HepG2 (cell line): ENCODE measurements around the gene FUZ. TPM values are rescaled to one million over a fixed set of nuclear protein-coding genes. Genes with fewer than 3 reads are reported as not detected.

Source experiments
- ATAC-seq: fragments of 200-7000 bp; cut with Tn5 transposase; 3 replicates; pipeline ENCODE4 v1.9.1; 2020; ENCODE audit warnings: mild to moderate bottlenecking, moderate library complexity
- BruUV-seq: library from RNA; stranded (reverse); fragments of 400-500 nt; replicated peaks from 2 replicates; lab custom pipeline; 2021; lab: Mats Ljungman, UMichigan
- CTCF ChIA-PET: fragments of 300-600 bp; formaldehyde crosslinking; extraction: SDS; loops from one replicate; lab custom pipeline; 2021; ENCODE audit warnings: low total read pairs, inconsistent platforms, low intra/inter-chr PET ratio; lab: Yijun Ruan, JAX
- POLR2A ChIA-PET: fragments of 350-600 bp; sonication (Branson Sonifier 250); formaldehyde crosslinking; loops from one replicate; lab custom pipeline; 2020; ENCODE audit warnings: antibody characterized with exemption, inconsistent platforms; lab: Yijun Ruan, JAX
- DNase-seq: peaks from one replicate; pipeline ENCODE4 v3.0.0-alpha.2; 2015; ENCODE audit warnings: low spot score
- FAIRE-seq: peaks from 3 replicates; lab custom pipeline; 2011; peaks lifted over from hg19 to GRCh38; lab: Jason Lieb, UNC
- H2AFZ ChIP-seq: one replicate; pipeline ENCODE4 v1.6.1; 2011; ENCODE audit warnings: low read length, inconsistent platforms
- H3K27ac ChIP-seq: fragments of 300-600 bp; 3 replicates; pipeline ENCODE4 v1.8.0; 2011; ENCODE audit warnings: mixed run types, mild to moderate bottlenecking, mixed read lengths, low read length, inconsistent platforms; ENCODE audit not compliant: insufficient read depth; ENCODE audit errors: extremely low read length
- H3K27me3 ChIP-seq, 2 experiments: fragments of 200-600 bp in 1 of 2; 2 replicates in 1 of 2; 3 replicates in 1 of 2; pipeline versions ENCODE4 v1.6.0 to v1.8.0; 2011; ENCODE audit warnings: low read length in 2 of 2, mild to moderate bottlenecking in 2 of 2, moderate library complexity in 2 of 2, inconsistent platforms in 1 of 2; ENCODE audit not compliant: insufficient read depth in 2 of 2, control insufficient read depth in 1 of 2
- H3K36me3 ChIP-seq, 2 experiments: fragments of 200-600 bp in 1 of 2; replicated peaks in 1 of 2; 2 replicates in 1 of 2; 3 replicates in 1 of 2; pipeline versions ENCODE4 v1.5.1 to v1.8.0; 2011; ENCODE audit warnings: low read length in 2 of 2, inconsistent platforms in 1 of 2; ENCODE audit not compliant: insufficient read depth in 2 of 2, control insufficient read depth in 1 of 2
- H3K4me1 ChIP-seq: 2 replicates; pipeline ENCODE4 v1.5.1; 2012; ENCODE audit warnings: low read length, inconsistent platforms; ENCODE audit not compliant: insufficient read depth
- H3K4me2 ChIP-seq: 2 replicates; pipeline ENCODE4 v1.6.0; 2011; ENCODE audit warnings: low read depth, low read length, inconsistent platforms
- H3K4me3 ChIP-seq, 3 experiments: fragments of 200-600 bp in 1 of 3; sonication (generic), shearing (Covaris generic) in 1 of 3; replicated peaks in 1 of 3; 2 replicates each; pipeline ENCODE4 v1.5.1; 2011 to 2016; ENCODE audit warnings: low read length in 3 of 3, inconsistent platforms in 2 of 3, low read depth in 2 of 3, mild to moderate bottlenecking in 2 of 3, control low read depth in 1 of 3, mixed read lengths in 1 of 3; ENCODE audit not compliant: insufficient read depth in 1 of 3
- H3K79me2 ChIP-seq: one replicate; pipeline ENCODE4 v1.6.1; 2011; ENCODE audit warnings: low read length, inconsistent platforms; ENCODE audit not compliant: insufficient read depth
- H3K9ac ChIP-seq: 2 replicates; pipeline ENCODE4 v1.6.0; 2011; ENCODE audit warnings: mild to moderate bottlenecking, low read depth, low read length, inconsistent platforms; ENCODE audit not compliant: insufficient read depth
- H3K9me3 ChIP-seq: 2 replicates; pipeline ENCODE4 v1.5.1; 2012; ENCODE audit warnings: mild to moderate bottlenecking, low read length
- H4K20me1 ChIP-seq: 2 replicates; pipeline ENCODE4 v1.6.0; 2011; ENCODE audit warnings: inconsistent platforms, mild to moderate bottlenecking, low read length, moderate library complexity; ENCODE audit not compliant: insufficient read depth
- ATF2 ChIP-seq: sonication (generic); formaldehyde crosslinking; IDR thresholded peaks from 2 replicates; pipeline ENCODE4 v1.4.0; 2020; ENCODE audit warnings: missing genetic modification reagents
- BCL6 ChIP-seq: IDR thresholded peaks from 2 replicates; pipeline ENCODE4 v1.6.1; 2016; ENCODE audit warnings: missing genetic modification reagents, missing compliant biosample characterization
- GATA4 ChIP-seq: sonication (generic); IDR thresholded peaks from 2 replicates; pipeline ENCODE4 v1.6.1; 2016; ENCODE audit warnings: antibody characterized with exemption, low read depth, borderline replicate concordance
- MIER2 ChIP-seq: IDR thresholded peaks from 2 replicates; pipeline ENCODE4 v1.6.1; 2016; ENCODE audit warnings: missing biosample characterization, missing genetic modification reagents
- SRSF1 ChIP-seq: fragments of 200-400 bp; formaldehyde crosslinking; optimal IDR thresholded peaks from 2 replicates; pipeline ENCODE3; 2017; ENCODE audit warnings: mild to moderate bottlenecking, low read depth, low read length, moderate library complexity
- ZNF775 ChIP-seq: sonication (generic); formaldehyde crosslinking; IDR thresholded peaks from 2 replicates; pipeline ENCODE4 v1.4.0; 2020; ENCODE audit warnings: missing genetic modification reagents, mild to moderate bottlenecking, moderate library complexity, borderline replicate concordance
- WGBS: methylation state at CpG from one replicate; pipeline ENCODE4 v1.1.6; 2017; ENCODE audit warnings: low lambda C conversion rate; 5-methylcytosine and 5-hydroxymethylcytosine counted together
- in situ Hi-C: cut with HindIII; loops from 2 replicates; pipeline ENCODE4 v1.10.0; 2017; ENCODE audit warnings: low pct_unique_long_range_greater_than_20kb; ENCODE audit not compliant: extremely low pct_ligation_motif_present
- intact Hi-C: fragments of 100-400 bp; cut with micrococcal nuclease; formaldehyde crosslinking; loops from one replicate; pipeline ENCODE4 v1.10.0; 2022; ENCODE audit not compliant: unreplicated experiment
- polyA plus RNA-seq, 8 experiments: library from polyadenylated mRNA; depleted of rRNA in 3 of 8; stranded (reverse) in 7 of 8; unstranded in 1 of 8; fragments of >200 nt; fragmentation: Illumina TruSeq in 4 of 8; extraction: Trizol in 4 of 8; gene quantifications; 2 replicates each; pipeline versions ENCODE4 v1.2.1 to v1.2.3, GENCODE V29; 2011 to 2016; ENCODE audit warnings: low read depth in 4 of 8, missing spikeins in 1 of 8, mixed read lengths in 1 of 8; ENCODE audit not compliant: insufficient read depth in 1 of 8
- total RNA-seq, 5 experiments: library from RNA; depleted of rRNA; stranded (reverse); fragments of >200 nt; fragmentation: Illumina TruSeq; extraction: Trizol; gene quantifications; 2 replicates each; pipeline ENCODE4 v1.2.3, GENCODE V29; 2016; ENCODE audit warnings: low read depth in 1 of 5

FUZ gene
- total and polyA plus RNA-seq, 2 of the 13 experiments (the other 11 are each of a cell fraction or from before 2014, with no cell fraction given), result 0.08 TPM; not detected in 1

- ATAC-seq (no peak), FAIRE-seq (no peak), DNase-seq (no peak)
- Histone ChIP-seq H3K4me1 (no peaks in the 10 kb centered on the region), H3K79me2 (no peaks in the 10 kb centered on the region), H3K4me3 (no peak overlapping the region), H4K20me1 (no peaks in the 10 kb centered on the region), H3K4me2 (no peak overlapping the region), H3K36me3 (peaks cover 17 to 56% of the 10 kb centered on the region in 2 experiments), H2AFZ (no peak overlapping the region), H3K9me3 (no peaks in the 10 kb centered on the region), H3K27me3 (no peaks in the 10 kb centered on the region), H3K27ac (no peak overlapping the region), H3K9ac (no peak overlapping the region)
- BruUV-seq, result no TSS peak
- POLR2A ChIA-PET, result no interaction called here
- WGBS, result 94% methylated on average over 9 of the region's 9 CpGs
- CTCF ChIA-PET, result no interaction called here
- in situ Hi-C loops (no loop called here), intact Hi-C loops (no loop called here)
- no peak for TF ChIP-seq ATF2 (CRISPR knock-in tag)
These were observed 24.3 kb upstream of the FUZ start for GRCh38 chr19:49837425-49837824.

DNA sequence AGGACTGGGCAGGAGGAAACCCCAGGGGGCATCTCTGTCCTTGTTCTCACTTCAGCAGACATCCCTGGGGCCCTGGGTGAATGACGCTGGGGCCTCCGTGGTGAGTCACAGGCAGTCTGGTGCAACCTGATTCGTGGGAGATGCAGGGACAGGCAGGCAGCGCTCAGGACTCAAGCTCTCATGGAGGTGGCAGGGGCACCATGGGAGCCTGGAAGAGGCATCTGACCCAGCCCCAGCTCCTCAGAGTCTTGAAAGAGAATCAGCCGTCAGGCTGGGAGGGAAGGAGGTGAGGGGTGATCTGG is 23.9 kb upstream of the FUZ start:
- intact Hi-C loops, result no loop called here
- Histone ChIP-seq H3K27me3 (no peaks in the 10 kb centered on the region), H3K9ac (no peak overlapping the region), H3K79me2 (no peaks in the 10 kb centered on the region), H3K4me2 (no peak overlapping the region), H4K20me1 (no peaks in the 10 kb centered on the region), H3K36me3 (peaks cover 19 to 59% of the 10 kb centered on the region in 2 experiments), H3K4me3 (no peak overlapping the region), H2AFZ (no peak overlapping the region), H3K4me1 (no peaks in the 10 kb centered on the region), H3K27ac (no peak overlapping the region), H3K9me3 (no peaks in the 10 kb centered on the region)
- no peak for DNase-seq
- in situ Hi-C loops, result no loop called here
- BruUV-seq, result no TSS peak
- 83% methylated on average over 5 of the region's 5 CpGs for WGBS
- TF ChIP-seq GATA4 (no peak), MIER2 (CRISPR knock-in tag) (no peak), SRSF1 (no peak), BCL6 (CRISPR knock-in tag) (no peak), ZNF775 (no peak)
- no peak for FAIRE-seq
- ChIA-PET CTCF (no interaction called here), POLR2A (no interaction called here)
- ATAC-seq, result no peak
